HG03196 (cell line): ENCODE measurements around the gene RBMS1.

Experiments
- ATAC-seq: cut with Tn5 transposase; IDR thresholded peaks from one replicate; pipeline ENCODE4 v1.9.1; 2021; ENCODE audit not compliant: unreplicated experiment

The RBMS1 gene, protein sequence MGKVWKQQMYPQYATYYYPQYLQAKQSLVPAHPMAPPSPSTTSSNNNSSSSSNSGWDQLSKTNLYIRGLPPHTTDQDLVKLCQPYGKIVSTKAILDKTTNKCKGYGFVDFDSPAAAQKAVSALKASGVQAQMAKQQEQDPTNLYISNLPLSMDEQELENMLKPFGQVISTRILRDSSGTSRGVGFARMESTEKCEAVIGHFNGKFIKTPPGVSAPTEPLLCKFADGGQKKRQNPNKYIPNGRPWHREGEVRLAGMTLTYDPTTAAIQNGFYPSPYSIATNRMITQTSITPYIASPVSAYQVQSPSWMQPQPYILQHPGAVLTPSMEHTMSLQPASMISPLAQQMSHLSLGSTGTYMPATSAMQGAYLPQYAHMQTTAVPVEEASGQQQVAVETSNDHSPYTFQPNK

DNA sequence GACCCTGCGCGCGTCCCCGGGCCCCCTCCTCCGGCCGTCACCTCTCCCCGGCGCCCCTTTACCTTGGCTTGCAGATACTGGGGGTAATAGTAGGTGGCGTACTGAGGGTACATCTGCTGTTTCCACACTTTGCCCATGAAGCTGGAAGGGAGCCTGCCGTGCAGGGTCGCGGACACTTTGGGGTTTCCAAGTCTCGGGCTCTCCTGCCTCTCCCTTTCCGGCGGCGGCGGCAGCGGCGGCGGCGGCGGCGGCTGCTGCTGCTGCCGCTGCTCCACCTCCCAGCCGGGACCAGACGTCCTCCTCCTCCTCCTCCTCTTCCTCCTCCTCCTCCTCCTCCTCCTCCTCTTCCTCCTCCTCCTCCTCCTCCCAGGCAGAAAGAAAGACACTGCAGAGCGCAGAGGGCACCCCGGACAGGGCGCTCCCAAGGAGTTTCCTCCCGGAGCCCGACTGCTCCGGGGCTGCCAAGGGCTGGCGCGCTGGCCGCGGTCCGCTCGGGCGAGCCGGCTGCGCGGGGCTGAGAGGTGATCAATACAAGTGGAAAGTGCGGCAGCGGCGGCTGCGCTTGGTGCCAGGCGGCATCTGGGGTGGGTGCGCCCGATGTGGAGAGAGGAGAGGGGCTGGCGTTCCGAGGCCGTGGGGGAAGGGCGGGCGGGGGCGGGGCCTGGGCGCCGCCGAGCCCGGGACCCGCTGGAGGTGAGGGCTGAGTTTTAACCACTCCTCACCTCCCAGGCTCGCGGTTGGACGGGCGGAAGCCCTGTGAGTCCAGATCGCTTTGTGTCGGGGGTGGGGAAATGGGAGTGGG is at the start of gene RBMS1:
RBMS1 (minus strand) TSS at position 581 of the 802 bp plus-strand sequence; CDS start at position 137, 444 bp downstream.
- ATAC-seq = no peak

- no peak for ATAC-seq
Measured at GRCh38 chr2:160541745-160542144, 48.1 kb upstream of the RBMS1 start.

- no peak for ATAC-seq
Measured at GRCh38 chr2:160538559-160539355, 45.1 kb upstream of the RBMS1 start.

DNA sequence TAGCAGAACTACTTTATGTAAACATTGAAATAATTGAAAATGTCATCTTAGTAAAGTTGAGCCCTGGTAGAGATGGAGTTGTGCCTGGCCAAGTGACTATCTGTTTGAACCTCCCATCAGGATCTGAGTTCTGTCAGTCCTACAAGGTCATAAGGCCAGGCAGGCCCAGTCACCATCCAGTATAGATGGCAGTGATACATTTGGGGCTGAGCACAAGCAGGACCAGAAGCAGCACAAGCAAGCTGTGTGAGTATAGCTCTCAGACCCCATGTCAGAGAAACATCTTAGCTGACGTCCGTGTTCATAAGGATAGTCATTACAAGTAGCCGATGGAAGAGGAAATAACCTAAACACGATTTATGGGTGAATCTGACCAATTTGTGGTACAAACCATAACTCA is 44.5 kb upstream of the RBMS1 start:
- no peak for ATAC-seq

GRCh38 chr2:160534996-160535395 is 41.4 kb upstream of the RBMS1 start:
- no peak for ATAC-seq

DNA sequence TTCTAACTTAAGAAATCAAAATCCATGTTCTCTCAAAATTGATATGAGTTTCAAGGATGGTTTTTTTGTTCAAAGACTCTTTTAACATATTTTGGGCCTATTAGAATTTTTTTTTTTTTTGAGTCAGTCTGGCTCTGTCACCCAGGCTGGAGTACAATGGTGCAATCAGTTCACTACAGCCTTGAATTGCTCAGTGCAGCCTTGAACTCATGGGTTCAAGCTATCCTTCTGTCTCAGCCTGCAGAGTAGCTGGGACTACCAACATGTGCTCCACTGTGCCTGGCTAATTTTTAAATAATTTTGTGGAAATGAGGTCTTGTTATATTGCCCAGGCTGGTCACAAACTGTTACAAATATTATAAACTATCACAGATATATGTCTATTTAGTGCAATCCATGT is 40.6 kb upstream of the RBMS1 start:
- no peak for ATAC-seq

GRCh38 chr2:160533482-160533881 is 39.9 kb upstream of the RBMS1 start:
- no peak for ATAC-seq

DNA sequence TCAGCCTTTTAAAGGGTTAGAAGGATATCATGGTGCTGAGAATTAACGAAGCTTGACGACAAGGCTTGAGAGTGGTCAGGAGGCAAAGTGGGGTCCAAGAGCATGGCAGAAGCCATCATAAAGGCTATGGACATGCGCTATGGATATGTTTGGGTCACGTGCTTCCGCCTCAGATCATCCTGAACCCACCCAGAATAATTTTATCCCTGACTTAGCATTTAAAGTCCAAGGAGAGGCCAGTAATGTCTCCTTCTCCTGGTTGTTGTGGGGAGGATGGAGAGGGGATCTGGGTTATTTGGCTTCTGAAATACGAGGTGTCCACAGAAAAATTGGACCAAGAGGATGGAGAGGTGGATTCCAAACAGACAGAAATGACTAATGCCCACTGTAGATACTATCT is 38.8 kb upstream of the RBMS1 start:
- ATAC-seq = no peak

DNA sequence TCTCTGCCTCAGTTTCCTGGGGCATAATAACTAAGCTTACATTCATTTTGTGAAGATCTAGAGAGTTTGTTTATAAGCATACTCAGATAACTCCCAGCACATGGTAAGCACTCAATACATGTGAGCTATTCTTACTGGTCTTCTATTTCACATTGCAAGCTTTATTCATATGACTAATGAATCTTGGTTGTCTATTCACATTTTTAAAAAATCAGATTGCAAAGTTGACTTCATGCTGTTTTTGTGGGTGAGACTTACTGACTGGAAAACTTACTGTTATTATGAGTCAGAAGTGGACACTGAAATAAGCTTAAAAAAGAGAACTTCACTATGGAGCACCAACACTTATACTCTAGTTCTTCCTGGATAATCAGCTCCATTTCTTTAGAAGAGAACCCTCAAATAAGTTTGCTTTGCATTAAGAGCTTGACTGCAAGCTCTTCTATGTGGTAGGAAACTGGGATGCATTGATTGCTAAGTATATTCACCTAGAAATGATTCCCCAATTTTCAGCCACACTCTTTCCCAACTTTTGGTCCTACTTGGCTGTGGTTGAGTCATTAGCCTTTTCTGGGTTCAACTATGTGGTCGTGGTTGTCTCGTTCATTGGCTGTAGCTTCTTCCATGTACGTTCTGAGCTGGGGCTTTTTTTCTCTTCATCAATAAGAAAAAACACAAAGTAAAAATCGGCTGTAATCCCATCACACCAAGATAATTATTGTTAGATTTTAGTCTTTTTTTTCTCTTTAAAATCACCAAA is 29.5 kb upstream of the RBMS1 start:
- no peak for ATAC-seq

DNA sequence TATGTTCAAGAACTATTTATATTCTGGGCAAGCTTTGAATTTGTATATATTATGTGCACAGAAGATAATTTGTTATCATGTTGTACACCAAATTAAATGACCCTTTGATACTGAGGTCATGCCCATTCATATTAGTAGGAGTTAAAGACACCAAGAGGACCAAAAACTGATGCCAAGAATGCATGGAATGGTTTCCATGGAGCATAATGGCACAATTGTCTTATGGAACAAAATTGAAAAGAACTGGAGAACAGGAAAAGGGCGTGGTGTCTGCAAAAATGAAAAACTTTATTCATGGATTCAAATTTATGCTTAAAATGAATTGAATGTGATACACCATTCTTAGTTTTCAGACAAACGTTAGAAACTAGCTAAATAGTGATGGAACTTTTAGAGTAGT is 24.1 kb upstream of the RBMS1 start:
- no peak for ATAC-seq

DNA sequence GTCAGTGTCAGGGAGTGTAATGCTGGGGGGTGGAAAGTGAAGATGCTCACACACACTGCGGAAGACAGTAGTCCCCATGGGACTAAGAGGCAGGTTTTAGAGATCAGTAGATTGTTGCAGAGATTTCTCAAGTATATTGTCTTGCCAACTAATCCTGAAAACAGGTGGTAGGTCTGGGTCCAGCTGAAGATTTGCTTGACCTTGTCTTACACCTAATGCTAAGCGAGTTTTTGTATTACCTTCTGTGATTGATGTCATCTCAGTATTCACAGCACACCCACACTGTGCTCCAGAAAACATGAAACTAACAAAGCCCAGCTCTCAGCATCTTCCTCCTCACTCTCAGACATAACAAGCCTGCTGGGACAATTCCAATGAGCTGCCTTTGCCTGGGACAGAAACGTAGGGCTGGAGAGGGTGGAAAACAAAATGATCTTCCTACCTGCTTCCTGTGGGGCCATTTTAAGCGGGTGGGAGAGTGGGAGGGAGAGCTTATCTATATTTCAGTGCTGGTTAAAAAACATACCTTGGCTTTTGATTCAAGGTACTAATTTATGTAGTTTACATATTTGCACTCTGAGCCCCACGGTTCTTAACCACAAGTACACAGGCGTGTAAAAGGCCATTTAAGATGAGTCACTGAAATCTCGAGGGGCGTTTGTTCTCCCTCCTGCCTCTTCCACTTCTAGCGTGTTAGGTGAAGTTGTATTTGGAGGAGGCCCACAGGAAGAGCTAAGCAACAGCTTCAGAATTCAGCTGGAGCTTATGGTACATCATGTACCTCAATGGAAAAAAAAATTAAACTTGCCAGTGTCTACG is 23.1 kb upstream of the RBMS1 start:
- no peak for ATAC-seq

- no peak for ATAC-seq
Measured at GRCh38 chr2:160515120-160515519, 21.5 kb upstream of the RBMS1 start.

DNA sequence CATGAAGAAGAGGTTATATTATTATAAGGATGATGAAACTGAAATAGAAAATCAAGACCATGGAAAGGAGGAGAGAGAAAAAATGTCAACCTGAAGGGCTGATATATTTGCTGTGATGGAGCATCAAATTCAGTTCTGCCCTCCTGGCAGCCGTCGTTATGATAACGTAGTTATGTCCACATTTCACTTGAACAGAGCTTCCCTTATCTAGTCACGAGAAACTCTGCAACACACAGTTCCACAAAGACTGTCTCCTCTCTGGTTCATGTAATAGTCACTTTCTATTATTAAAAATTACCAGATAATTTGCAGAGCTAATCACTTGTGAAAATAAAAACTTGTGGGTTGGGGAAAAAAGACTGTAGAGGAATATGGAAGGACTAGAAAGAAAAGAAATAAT is 19.5 kb upstream of the RBMS1 start:
- no peak for ATAC-seq

DNA sequence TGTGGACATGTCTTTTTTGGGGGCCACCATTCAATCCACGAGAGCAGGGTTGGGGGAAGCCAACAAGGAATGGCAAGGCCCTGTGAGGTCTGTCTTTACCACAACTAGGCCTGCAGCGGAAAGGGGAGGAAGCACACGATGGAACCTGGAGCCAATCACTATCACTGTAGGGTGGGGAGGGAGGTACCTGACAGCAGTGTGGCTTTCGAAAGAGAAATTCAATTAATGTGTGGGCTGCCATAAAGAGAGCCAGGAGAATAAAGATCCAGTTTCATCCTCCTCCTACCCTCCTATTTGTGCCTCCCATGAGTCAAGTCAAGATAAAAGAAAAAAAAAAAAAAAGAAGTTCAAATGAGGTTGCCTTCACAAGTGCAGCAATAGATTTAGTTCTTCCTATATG is 18.9 kb upstream of the RBMS1 start:
- ATAC-seq = no peak

DNA sequence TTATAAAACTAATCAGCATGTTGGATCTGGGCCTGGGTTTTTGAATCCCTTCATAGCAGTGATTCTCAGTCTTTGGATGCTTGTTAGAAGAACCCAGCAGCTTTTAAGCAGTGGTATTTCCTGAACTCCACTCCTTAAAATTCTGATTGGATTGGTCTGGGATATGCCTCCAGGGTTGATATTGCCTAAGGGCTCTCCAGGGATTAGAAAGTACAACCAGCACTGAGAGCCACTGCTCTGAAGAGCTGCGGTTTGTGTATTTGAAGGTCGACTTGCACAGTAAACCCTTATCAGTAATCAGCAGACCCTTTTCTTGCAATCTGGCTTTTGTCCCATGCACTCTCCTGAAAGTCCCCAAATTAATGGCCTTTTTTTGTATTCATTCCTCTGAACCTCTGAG is 17.0 kb upstream of the RBMS1 start:
- no peak for ATAC-seq

- ATAC-seq = no peak
Measured at GRCh38 chr2:160509016-160509415, 15.4 kb upstream of the RBMS1 start.

DNA sequence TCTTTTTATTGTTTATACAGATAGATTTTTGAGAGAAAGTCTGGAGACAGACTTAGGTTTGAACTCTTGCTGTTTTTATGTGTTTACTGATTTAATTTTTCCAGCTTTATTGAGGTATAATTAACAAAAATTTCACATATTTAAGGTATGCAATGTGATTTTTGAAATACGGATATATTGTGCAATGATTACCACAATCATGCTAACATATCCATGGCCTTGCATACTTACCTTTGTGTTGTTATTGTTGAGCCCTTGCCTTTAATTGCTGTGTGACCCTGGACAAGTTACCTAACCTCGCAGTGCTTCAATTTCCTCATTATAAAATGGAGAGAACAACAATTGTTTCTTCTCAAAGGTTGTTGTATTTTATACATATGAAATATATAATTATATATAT is 13.9 kb upstream of the RBMS1 start:
- ATAC-seq = no peak

DNA sequence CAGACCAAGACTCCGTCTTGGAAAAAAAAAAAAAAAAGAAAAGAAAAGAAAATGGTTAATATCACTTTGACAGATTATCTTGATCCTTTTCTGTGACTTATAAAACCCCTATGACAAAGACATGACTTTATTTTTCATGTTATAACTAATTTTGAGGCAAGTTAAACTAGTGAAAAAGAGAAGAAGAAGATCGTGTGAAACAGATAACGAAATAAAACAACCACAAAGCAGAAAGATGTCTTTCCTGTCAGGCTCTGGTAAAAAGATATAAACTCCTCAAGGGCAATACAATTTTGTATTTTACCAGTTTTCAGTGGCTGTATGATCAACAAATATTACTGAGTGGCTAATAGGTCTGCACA is 13.4 kb upstream of the RBMS1 start:
- ATAC-seq = no peak

DNA sequence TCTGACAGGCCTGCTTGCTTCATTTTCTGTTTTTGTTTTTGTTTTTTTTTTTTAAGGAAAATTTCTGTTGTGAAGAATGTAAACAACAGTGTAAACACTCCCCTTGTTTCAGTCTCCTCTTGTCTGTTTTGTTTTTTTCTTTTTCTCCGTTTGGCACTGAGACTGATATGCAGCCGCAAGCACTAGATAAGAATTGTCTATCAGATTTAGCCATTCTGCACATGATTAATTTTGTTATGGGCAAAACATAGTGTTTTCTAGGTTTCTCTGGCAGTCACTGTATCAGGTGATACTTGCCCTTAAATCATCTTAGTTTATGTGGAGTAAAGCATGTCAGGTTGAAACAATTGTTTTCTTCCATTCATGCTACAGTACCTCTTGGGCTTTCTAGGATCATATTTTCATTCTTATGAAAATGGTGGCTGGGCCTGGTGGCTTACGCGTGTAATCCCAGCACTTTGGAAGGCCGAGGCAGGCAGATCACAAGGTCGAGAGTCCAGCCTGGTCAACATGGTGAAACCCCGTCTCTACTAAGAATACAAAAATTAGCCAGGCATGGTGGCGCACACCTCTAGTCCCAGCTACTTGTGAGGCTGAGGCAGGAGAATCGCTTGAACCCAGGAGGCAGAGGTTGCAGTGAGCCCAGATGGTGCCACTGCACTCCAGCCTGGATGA is 12.9 kb upstream of the RBMS1 start:
- no peak for ATAC-seq
